Activated T-helper 9 cell treated with anti-CD3 and anti-CD28 coated beads, Interleukin-2, amount 50 U/mL, for 16 hours (primary cell): ENCODE results near the gene F2RL1.
"Not testable (repeated sequence)": the region's sequence is repeated elsewhere in the genome, so short reads cannot be mapped to it uniquely, and the experiment has no call there.

ENCODE experiments used
- DNase-seq: peaks from one replicate; pipeline ENCODE4 v3.0.0-alpha.2; 2020; ENCODE audit warnings: low read depth

Gene F2RL1

DNA sequence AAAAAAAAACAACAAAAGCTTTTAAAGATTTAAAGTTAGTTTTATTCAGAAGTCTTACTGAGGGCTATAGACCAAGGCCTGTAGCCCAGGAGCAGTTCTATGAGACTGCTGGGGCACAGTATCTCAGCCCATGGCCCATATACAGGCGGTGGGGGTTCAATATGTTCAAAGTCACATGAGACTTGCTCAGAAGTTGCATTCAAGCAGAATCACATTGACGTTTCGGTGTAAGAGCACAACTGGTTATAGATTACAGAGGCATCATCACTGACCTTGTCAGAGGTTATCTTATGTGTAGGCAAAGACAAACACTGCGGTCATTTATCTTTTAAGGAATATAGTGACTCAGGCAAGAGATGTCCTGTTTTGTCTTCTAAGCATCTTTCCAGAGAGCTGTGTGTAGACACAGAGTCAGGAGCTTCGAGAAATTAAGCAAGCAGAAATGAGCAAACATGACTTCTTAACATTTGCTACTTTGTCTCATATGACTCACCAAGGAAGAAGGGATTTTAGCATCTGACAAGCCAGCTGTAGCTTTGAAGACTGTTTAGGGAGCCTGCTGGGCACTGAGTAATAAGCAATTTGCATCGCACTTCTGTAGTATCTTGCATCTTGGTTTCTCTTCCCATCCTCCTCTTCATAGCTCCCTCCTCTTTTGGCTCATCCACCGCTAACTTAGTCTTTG is 12.9 kb upstream of the F2RL1 start:
- DNase-seq = no peak

DNA sequence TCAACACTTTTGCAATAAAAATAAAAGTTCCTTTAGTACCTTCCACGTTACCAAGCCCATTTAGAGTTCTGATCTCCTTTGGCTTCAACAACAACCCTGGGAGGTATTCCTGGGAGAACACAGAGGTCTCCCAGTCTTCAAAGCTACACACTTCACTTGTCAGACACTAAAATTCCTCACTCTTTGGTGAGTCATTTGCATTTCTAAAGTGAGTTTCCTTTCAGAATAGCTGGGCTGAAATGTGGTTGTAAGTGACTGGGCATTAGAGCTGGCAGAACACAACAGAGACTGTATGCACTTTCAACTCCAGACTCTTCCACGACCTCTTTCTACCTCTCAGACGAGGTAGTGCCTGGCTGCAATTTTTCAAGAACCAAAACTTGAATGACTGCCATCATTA is 11.5 kb upstream of the F2RL1 start:
- no peak for DNase-seq

DNA sequence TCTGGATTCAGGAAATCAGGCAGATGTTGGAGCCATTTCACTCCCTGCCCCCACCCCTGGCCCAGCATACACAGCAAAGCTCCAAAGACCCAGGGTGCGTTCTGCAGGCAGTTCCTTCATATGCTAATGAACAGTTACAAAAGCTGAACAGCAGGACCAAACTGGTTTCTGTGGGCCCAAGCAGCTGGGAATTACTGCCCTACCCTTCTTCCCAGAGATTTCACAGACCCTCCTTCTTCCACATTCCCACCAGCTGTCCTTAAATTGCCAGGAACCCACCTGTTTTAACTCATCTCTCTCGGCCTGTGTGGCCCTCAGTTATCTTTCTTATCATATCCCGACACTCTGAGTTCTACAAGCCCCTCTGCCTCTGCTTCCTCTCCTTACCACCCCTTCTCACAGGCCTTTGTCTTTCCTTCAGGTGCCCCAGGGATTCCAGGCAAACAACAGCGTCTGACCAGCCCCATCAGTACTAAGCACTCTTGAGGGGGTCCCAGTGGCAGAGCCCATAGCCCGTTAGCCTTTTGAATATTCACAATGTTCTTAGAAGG is 10.6 kb upstream of the F2RL1 start:
- no peak for DNase-seq

DNA sequence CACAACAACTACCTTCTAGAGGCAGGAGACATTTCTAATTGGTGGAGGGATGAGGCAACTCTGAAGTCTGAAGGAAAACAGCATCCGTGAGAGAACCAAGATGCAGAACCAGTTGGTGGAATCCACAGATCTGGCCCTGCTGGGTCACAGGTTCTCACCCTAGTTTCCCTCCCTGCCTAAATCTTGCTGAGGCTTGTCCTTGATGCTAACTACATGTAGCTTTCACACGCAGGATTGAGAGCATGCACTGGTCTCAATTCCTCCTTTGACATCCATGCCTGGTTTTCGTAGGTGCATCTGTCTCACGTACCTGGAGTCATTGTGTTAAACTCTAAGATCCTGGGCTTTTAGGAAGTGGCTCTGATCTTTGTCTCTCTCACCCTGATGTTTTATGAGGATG is 9.7 kb upstream of the F2RL1 start:
- DNase-seq = no peak

DNA sequence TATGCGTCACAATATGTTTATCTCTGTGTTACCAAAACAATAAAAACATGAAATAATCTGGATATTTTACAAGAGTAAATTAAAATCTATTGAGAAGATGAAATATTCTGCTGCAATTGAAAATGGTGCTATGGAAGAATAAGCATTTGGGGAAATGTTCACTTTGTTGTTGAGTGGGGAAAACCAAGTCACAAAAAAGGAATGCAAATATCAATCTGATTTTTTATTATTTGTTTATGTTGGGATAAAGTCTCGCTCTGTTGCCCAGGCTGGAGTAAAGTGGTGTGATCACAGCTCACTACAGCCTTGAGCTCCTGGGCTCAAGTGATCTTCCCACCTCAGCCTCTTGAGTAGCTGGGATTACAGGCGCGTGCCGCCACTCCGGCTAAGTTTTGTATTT is 8.6 kb upstream of the F2RL1 start:
- DNase-seq = no peak

DNA sequence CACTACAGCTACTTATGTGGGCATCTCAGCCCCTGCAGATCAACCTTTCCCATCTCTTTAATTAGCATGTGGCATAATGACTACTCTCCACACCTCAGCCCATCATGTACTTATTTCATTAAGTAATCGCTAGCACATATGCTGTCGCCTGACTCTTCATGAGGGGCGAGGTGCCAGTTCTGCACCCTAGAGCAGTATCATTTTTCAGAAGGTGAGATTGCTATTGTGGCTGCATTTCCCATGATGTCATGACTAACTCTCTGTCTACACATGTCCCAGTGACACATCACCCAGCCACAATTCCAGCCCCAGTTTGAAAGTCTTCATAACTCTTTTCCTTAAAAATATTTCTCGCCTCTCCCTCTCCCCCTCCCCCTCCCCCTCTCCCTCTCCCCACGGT is 7.6 kb upstream of the F2RL1 start:
- DNase-seq = no peak

DNA sequence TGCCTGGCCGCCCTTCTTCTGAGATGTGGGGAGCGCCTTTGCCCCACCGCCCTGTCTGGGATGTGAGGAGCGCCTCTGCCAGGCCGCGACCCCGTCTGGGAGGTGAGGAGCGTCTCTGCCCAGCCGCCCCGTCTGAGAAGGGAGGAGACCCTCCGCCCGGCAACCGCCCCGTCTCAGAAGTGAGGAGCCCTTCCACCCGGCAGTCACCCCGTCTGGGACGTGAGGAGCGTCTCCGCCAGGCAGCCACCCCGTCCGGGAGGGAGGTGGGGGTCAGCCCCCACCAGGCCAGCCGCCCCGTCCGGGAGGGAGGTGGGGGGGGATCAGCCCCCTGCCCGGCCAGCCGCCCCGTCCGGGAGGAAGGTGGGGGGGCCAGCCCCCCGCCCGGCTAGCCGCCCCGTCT is 6.6 kb upstream of the F2RL1 start:
- DNase-seq = not testable (repeated sequence)

DNA sequence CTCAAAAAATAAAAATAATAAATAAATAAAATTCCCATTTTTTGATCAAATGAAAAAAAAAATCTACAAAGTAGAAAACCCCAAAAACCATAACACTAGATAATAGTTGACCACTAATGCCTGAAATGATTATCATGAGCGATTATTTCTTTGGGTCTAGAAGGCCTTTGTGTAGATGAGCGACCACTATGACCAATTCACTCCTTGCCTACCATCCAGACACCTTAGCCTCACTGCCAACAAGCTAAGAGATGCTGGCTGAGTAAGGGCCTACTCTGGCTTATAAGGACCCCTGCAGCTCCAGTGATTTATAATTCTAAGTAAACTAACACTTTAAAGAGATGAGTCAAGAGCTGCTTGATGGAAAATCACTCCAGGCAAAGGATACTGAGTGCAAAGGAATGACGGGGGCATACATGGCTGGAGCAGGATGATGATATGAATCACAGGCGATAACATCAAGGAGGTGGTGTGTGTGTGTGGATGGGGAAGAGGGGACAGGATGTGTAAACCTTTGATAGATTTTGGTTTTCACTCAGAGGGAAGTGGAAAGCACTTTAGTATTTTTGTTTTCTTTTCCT is 4.8 kb upstream of the F2RL1 start:
- no peak for DNase-seq

DNA sequence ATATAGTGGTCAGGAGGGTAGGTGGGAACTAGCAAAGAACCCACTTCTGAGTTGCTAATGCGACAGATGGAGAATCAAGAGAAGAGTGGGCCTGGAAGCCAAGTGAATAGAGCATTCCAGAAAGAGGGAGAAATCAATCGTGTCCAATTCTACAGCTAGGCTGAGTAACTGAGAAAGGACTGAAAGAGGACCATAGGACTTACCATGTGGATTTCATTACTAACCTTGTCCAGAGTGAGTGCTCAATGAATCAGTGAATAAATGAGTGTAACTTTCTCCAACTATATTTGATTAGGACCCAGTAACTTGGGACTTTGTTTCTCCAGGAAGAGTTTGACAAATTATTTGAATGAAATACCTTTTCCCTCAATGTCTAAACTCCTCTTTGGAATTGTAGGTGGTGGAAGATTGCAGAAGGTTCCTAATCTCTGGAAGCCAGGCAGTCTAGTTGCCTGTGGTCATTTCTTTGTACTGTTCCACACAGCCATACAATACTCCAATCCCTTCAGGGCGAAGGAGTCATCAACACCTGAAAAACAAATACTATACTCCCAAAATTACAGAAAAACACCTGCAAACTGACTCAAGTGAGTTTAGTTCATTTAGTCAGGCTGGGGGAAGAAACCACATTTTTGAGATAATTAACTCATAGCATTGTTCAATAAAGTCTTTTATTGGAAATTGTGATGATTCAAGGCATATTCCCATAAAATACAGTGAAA is 2.6 kb upstream of the F2RL1 start:
- no peak for DNase-seq

DNA sequence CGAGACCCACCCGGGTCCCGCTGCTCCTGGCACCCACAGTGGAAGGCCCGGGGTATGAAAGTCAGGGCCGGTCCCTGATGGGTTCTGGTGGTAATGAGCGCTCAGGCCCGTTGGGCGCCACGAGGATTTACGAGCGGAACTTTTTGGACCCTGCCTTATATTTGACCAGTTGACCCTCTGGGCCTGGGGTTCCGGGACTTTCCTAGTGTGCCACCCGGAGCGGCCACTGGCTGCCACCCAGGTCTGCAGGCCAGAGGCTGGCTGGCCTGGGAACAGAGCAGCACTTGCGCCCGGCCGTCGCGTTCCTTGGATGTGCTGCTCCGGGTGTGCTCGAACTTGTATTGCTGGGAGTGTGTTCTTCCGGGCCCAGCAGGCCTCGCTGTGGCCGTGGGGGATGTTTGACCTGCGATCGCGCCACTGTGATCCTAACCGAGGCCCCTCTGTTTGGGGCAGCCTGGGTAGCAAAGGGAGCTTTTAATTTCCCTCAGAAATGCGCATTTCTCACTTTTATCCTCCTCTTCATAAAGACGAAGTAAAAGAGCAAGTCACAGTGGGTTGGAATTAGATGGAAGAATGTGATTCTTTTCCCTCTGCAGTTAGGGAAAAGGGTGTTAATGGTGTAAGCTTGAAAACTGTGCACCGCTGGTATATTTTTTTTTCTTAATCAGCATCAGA is 1.2 kb downstream of the F2RL1 start:
- DNase-seq = no peak

DNA sequence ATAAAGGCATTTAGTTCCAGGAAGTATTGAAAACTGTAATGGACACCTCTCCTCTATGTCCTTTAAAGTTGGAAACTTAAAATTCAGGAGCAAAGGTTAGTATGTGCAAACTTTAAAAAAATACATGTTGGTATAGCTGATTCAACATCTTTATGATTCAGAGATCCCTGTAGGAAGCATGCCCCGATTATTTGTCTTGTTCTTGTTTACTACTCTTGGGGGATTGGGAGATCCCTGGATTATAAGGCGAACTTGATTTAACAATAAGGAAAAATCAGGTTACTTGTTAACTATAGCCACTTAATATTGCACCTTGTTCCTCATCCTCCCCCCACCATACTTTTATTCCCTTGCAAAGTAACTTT is 1.7 kb downstream of the F2RL1 start:
- DNase-seq = no peak

DNA sequence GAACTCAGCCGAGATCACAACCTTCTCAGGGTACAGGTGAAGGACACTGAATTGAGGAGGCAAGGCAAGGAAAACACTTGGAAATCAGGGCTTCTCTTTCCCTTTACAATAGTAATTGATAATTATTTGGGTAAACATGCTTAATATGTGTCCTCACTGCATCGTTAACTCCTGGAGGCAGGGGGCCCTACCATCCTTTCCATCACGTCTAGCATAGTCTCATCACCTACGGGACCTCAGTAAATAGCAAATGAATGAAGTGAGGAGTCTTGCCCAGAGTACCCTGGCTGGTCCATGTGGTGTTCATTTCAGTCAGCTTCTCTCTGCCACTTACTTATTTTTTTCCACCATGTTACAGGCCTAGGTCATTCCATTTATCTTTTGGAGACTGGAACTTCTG is 2.3 kb downstream of the F2RL1 start:
- no peak for DNase-seq

DNA sequence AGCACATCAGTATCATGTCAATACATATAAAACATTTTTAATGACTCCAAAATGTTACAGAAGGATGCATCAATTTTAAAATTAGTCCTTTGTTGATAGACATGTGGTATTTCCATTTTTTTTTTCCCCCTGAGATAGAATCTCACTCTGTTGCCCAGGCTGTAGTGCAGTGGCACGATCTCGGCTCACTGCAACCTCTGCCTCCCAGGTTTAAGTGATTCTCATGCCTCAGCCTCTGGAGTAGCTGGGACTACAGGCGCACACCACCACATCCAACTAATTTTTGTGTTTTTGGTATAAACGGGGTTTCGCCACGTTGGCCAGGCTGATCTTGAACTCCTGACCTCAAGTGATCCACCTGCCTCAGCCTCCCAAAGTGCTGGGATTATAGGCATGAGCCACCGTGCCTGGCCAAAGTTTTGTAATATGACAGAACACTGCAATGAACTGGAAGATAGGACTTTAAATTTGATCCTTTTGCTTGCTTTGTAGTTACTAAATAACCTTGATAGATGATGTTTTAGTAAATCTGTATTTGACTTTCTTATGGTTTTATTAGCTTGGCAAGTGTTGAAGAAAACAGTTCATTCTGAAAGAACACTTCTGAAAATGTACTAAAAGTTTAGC is 3.4 kb downstream of the F2RL1 start:
- DNase-seq = not testable (repeated sequence)

DNA sequence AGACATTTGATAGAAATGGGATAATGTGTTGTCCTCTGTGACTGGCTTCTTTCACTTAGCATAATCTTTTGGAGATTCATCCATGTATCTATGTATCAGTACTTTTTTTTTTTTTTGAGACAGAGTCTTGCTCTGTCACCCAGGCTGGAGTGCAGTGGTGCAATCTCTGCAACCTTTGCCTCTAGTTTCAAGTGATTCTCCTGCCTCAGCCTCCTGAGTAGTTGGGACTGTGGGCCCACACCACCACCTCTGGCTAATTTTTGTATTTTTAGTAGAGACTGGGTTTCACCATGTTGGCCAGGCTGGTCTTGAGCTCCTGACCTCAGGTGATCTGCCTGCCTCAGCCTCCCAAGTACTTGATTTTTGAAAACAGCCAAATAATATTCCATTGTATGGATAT is 7.6 kb downstream of the F2RL1 start:
- not testable (repeated sequence) for DNase-seq

DNA sequence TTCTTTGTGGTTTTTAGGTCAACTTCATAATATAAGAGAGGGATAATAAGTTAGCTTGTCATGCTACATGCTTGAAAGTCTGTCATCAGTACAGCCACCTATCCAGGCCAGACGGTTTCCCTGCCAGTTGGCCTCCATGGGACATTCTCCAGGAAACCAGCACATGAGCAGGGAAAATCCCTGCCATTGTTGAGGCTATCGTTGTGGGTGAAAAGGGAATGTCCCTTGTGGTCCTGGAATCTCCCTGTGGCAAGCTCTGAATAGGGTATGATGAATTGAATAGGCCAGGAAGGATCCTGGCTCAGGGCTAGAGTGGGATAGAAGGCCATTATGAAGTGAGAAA is 12.3 kb downstream of the F2RL1 start:
- DNase-seq = no peak

DNA sequence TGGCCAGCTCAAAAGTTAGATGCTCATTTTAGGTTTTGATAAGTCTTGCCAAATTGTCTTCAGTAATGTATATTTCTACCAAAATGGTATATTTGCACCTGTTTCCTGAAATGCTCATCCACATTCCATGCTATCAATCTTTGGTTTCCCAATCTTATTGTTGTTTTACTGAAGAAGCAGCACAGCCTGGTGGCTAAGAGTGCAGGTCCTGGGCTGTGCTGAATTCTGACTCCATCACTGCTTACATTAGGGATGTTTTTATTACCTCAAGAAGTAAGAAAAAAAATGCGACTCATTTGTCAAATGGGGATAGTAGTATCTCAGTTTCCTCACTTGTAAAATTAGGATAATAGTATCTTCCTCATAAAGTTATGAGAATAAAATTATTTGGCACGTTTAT is 17.4 kb downstream of the F2RL1 start:
- no peak for DNase-seq

DNA sequence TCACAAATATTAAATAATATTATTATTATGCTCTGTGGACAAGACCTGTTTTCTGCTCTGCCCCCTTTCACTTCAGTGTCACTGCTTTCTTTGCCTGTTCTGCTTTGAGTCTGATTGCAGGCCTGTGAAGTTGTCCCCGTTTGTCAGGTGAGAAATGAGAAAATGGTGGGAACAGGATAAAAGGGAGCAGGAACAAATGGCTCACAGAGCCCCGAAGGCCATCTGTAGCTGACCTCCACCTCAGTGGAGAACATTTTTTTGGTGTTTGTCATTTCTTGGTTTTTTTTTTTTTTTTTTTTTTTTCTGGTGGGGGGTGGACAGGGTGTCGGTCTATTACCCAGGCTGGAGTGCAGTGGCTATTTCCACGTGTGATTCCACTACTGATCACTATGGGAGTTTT is 17.8 kb downstream of the F2RL1 start:
- no peak for DNase-seq

DNA sequence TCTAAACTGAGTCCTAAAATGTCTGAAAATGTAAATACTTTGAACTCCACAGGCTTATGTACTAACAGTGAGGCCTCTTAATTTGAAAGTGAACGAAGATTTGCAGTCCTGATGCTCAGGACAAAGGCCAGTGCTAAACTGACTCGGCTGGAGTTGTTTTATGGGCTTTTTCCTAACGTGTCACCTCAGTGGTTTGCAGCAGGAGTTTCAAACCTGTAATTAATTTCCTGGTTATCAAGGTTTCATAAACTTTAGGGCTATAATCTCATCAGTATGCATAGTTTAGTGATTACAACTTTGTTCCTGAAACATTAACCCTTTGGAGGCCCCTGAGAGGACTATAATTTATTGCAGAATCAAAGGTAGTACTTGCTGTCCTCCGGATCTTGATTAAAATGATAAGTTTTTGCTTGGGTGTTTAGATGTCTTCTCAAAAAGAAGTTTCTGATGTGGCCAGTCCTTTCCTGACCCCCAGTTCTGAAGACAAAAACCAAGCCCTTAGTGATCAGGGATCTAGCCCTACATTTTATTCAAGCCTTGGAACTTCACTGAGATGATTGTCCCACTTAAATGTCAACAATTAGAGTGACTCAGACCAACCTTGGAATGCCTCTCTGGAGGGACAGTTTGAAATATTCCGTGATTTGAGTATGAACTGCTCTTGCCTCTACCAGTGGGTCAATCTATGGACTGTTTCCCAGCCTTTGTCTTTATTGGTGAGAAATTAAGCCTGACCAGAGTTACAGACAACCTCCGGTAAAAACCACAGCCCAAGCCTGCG is 19.8 kb downstream of the F2RL1 start:
- no peak for DNase-seq

DNA sequence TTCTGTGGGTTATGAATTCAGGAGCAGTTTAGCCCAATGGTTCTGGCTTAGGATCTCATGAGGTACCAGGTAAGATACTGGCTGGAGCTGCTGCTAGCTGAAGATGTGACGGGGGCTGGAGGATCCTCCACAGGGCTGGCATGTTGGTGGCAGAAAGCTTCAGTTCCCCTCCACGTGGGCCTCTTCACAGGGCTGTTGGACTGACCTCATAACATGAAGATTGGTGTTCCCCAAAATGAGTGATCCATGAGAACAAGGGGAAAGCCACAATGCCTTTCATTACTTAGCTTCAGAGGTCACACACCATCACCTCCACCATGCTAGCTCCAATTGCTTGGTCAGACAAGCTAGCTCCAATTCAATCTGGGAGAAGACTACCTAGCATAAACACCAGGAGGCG is 22.5 kb downstream of the F2RL1 start:
- DNase-seq = no peak

DNA sequence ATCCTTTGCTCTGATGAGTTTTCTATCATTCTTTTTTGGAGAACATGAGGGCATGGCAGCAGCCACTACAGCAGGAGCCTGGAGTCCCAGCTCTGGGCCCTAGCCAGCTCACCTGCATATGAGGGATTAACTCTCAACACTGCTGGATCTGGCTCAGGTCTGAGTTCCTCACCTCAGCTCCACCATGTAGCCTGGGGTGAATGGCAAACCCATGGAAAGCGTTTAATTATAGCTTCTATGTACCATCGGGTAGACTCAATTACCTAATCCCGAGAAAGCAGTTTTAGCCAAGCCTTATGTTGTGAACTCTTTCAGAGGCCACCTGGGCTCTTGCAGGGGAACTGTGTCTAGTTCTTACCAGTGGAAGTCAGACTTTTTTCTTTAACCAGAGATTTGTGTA is 27.1 kb downstream of the F2RL1 start:
- DNase-seq = no peak

DNA sequence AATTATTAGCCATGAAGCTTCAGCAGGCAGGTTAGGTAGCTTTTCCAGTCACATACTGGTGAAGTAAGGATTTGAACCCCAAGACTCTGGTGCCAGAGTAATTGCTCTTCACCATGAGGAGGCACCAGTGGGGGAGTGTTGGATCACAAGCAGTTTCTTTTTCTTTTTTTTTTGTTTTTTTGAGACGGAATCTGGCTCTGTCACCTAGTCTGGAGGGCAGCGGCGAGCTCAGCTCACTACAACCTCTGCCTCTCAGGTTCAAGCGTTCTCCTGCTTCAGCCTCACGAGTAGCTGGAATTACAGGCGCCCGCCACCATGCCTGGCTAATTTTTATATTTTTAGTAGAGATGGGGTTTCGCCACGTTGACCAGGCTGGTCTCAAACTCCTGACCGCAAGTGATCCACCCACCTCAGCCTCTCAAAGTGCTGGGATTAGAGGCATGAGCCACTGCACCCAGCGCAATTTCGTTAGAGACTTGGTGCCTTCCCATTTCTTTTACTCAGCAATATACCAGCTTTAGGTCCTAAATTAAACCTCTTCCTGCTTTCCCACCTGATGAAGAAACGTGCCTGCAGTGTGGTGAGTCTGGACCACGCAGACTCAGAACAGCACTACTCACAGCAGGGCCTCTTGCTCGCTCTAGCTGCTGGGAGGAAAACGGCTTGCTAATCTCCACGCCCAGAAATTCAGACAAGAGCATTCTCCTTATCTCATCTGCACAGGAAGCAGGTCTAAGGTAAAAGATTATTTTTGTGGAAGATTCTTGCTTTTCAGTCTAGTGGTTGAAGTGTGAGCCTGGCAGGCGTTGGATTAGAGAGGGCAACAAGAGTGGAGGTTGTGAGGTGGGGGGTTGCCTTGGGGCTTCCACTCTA is 30.8 kb downstream of the F2RL1 start, which contains the start of gene S100Z:
Gene S100Z (plus strand): TSS at position 596 of the 873 bp plus-strand sequence. CDS start 25,346 bp downstream, outside the sequence.
- no peak for DNase-seq
